Uterus (tissue), 4 donors: Measurements from ENCODE around the gene ZNF12. TPM values are rescaled to one million over a fixed set of nuclear protein-coding genes. Genes with fewer than 3 reads are reported as not detected.
"Not testable (repeated sequence)": the region's sequence is repeated elsewhere in the genome, so short reads cannot be mapped to it uniquely, and the experiment has no call there.

Source experiments
- DNase-seq, 2 donors: peaks; one replicate each; pipeline ENCODE4 v3.0.0-alpha.2; 2019 to 2020
- H3K27ac ChIP-seq, 2 donors: fragments of 200-600 bp; sonication (generic); 1 replicate in 1 of 2; 2 replicates in 1 of 2; pipeline ENCODE4 v1.5.1; 2016 to 2018
- H3K27me3 ChIP-seq, 2 donors: fragments of 200-600 bp; sonication (generic); one replicate each; pipeline ENCODE4 v1.5.1; 2018 to 2019; ENCODE audit warnings: control low read depth in 1 of 2
- H3K36me3 ChIP-seq, 2 donors: fragments of 200-600 bp; sonication (generic); one replicate each; pipeline ENCODE4 v1.5.1; 2019; ENCODE audit warnings: control low read depth in 1 of 2
- H3K4me1 ChIP-seq, 2 donors: fragments of 200-600 bp; sonication (generic); one replicate each; pipeline ENCODE4 v1.5.1; 2018 to 2019; ENCODE audit warnings: control low read depth in 1 of 2
- H3K4me3 ChIP-seq, 2 donors: fragments of 200-600 bp; sonication (generic); 1 replicate in 1 of 2; 2 replicates in 1 of 2; pipeline ENCODE4 v1.5.1; 2018 to 2019; ENCODE audit warnings: mild to moderate bottlenecking in 1 of 2
- H3K9me3 ChIP-seq, 2 donors: fragments of 200-600 bp; sonication (generic); one replicate each; pipeline ENCODE4 v1.5.1; 2019; ENCODE audit warnings: control low read depth in 1 of 2
- POLR2A ChIP-seq, 2 donors: fragments of 450-650 bp; IDR thresholded peaks; one replicate each; pipeline ENCODE4 v1.6.1; 2016; ENCODE audit warnings: antibody characterized with exemption in 2 of 2, mild to moderate bottlenecking in 1 of 2, moderate library complexity in 1 of 2
- intact Hi-C: fragments of 100-400 bp; cut with DNase I; formaldehyde crosslinking; loops from one replicate; pipeline ENCODE4 v1.15.1; 2023; ENCODE audit warnings: low total_unique reads
- total RNA-seq, 4 donors: library from RNA; depleted of rRNA in 3 of 4; stranded (reverse); fragments of >200 nt in 3 of 4; gene quantifications; one replicate each; pipeline versions ENCODE4 v1.1.0 to v1.2.4, GENCODE V29; 2014 to 2023
- TF ChIP-seq, protein P1 (sequence below), 4 experiments: fragments of 200-600 bp in 2 of 4; fragments of 450-650 bp in 2 of 4; sonication (generic) in 2 of 4; IDR thresholded peaks; one replicate each; pipeline ENCODE4 v1.5.1; 2016 to 2019; ENCODE audit warnings: antibody characterized with exemption in 4 of 4, mild to moderate bottlenecking in 2 of 4, moderate library complexity in 1 of 4
- donor health status: DM: yes; HTN: yes; CAD: no.

ZNF12 gene
- total RNA-seq, 4 donors from 2014 or later: 23.5 to 54.7 (median 33.9) TPM

- TF ChIP-seq POLR2A (IDR thresholded peaks at IDR 0.05): peak; percentile 21 to 36
- TF ChIP-seq, protein P1, sequence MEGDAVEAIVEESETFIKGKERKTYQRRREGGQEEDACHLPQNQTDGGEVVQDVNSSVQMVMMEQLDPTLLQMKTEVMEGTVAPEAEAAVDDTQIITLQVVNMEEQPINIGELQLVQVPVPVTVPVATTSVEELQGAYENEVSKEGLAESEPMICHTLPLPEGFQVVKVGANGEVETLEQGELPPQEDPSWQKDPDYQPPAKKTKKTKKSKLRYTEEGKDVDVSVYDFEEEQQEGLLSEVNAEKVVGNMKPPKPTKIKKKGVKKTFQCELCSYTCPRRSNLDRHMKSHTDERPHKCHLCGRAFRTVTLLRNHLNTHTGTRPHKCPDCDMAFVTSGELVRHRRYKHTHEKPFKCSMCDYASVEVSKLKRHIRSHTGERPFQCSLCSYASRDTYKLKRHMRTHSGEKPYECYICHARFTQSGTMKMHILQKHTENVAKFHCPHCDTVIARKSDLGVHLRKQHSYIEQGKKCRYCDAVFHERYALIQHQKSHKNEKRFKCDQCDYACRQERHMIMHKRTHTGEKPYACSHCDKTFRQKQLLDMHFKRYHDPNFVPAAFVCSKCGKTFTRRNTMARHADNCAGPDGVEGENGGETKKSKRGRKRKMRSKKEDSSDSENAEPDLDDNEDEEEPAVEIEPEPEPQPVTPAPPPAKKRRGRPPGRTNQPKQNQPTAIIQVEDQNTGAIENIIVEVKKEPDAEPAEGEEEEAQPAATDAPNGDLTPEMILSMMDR (IDR thresholded peaks at IDR 0.05): peak in 3 of 4 experiments; percentile 15 to 29 (median 17)
- peak overlapping the region; percentile 47 to 79 for H3K4me3 ChIP-seq
- H3K27me3 ChIP-seq: no peaks in the 10 kb centered on the region
- no peaks in the 10 kb centered on the region for H3K4me1 ChIP-seq
- DNase-seq: peak; percentile 90 to 91
- H3K9me3 ChIP-seq: no peaks in the 10 kb centered on the region
- intact Hi-C loops: no loop called here
- H3K36me3 ChIP-seq: no peaks in the 10 kb centered on the region
- H3K27ac ChIP-seq: peak overlapping the region; percentile 66 to 76
Observed at GRCh38 chr7:6729492-6730342, 23.0 kb upstream of the ZNF12 start.

DNA sequence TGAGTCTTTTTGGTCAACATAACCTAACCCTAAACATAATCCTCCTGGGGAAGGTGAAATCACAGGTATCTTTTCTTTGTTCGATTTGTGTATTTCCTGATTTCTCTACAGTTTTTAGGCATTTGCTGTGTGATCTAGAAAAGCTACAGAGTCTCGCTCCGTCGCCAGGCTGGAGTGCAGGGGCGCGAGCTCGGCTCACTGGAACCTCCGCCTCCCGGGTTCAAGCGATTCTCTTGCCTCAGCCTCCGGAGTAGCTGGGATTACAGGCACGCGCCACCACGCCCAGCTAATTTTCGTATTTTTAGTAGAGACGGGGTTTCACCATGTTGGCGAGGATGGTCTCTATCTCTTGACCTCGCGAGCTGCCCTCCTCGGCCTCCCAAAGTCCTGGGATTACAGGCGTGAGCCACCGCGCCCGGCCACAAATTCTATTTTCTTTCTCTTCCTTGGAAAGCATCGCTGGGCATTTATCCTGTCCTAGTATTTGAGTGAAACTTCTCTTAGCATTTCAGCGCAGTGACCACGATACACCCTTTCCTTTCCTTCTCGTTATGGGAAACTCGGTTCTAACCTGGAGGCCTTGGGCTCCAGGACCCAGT is 22.2 kb upstream of the ZNF12 start:
- intact Hi-C loops, H3K36me3 ChIP-seq, H3K9me3 ChIP-seq, H3K27me3 ChIP-seq, DNase-seq, H3K4me1 ChIP-seq: not testable (repeated sequence)
- peak overlapping the region; percentile 66 to 76 for H3K27ac ChIP-seq
- peak overlapping the region; percentile 47 to 79 for H3K4me3 ChIP-seq

GRCh38 chr7:6727663-6728062 is 20.9 kb upstream of the ZNF12 start:
- H3K9me3 ChIP-seq: no peaks in the 10 kb centered on the region
- intact Hi-C loops: no loop called here
- H3K27ac ChIP-seq: no peak overlapping the region
- no peak for DNase-seq
- H3K4me3 ChIP-seq: no peak overlapping the region
- TF ChIP-seq, protein P1 (IDR thresholded peaks at IDR 0.05): no peak
- no peak for TF ChIP-seq POLR2A (IDR thresholded peaks at IDR 0.05)
- H3K36me3 ChIP-seq: no peaks in the 10 kb centered on the region
- H3K27me3 ChIP-seq: no peaks in the 10 kb centered on the region
- no peaks in the 10 kb centered on the region for H3K4me1 ChIP-seq

- intact Hi-C loops: not testable (repeated sequence)
Observed at GRCh38 chr7:6726341-6726740, 19.6 kb upstream of the ZNF12 start.

DNA sequence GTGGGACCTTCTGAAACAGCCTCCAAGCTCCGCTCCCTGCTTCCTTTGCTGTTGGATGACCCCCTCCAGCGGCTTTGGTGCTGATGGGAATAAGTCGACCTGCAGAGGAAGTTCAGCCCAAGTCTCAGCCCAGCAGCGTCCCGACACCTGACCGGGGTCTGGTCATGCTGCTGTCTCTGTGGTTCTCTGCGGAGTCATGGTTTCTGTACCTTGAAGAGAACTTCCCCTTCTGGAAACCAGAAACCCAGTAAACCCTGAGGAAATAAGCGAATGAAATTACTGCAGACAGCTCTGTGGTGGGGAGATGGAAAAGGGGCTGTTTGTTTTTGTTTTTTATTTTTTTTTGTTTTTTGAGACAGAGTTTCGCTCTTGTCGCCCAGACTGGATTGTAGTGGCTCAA is 18.3 kb upstream of the ZNF12 start:
- intact Hi-C loops: no loop called here

More at GRCh38 chr7:6726341-6726740, 19.6 kb upstream of the ZNF12 start:
- H3K27ac ChIP-seq, H3K36me3 ChIP-seq, H3K4me3 ChIP-seq, H3K27me3 ChIP-seq, H3K4me1 ChIP-seq, H3K9me3 ChIP-seq, DNase-seq: not testable (repeated sequence)

GRCh38 chr7:6724351-6724750 is 17.6 kb upstream of the ZNF12 start:
- DNase-seq, H3K9me3 ChIP-seq, H3K4me3 ChIP-seq, H3K27ac ChIP-seq, H3K36me3 ChIP-seq, H3K27me3 ChIP-seq, H3K4me1 ChIP-seq, intact Hi-C loops: not testable (repeated sequence)

More for the DNA sequence above, 18.3 kb upstream of the ZNF12 start:
- no peak overlapping the region for H3K4me3 ChIP-seq
- no peaks in the 10 kb centered on the region for H3K27me3 ChIP-seq
- no peaks in the 10 kb centered on the region for H3K4me1 ChIP-seq
- no peaks in the 10 kb centered on the region for H3K36me3 ChIP-seq
- no peak overlapping the region for H3K27ac ChIP-seq
- H3K9me3 ChIP-seq: no peaks in the 10 kb centered on the region
- TF ChIP-seq, protein P1 (IDR thresholded peaks at IDR 0.05): no peak
- TF ChIP-seq POLR2A (IDR thresholded peaks at IDR 0.05): no peak
- DNase-seq: no peak
